HCT116 (cell line): ENCODE measurements around the gene DMD. TPM values are rescaled to one million over a fixed set of nuclear protein-coding genes. Genes with fewer than 3 reads are reported as not detected.

ENCODE experiments used
- ATAC-seq: fragments of 200-7000 bp; cut with Tn5 transposase; 2 replicates; pipeline ENCODE4 v1.9.1; 2020; ENCODE audit warnings: mild to moderate bottlenecking, moderate library complexity
- BruUV-seq: library from RNA; stranded (reverse); fragments of 400-500 nt; replicated peaks from 2 replicates; lab custom pipeline; 2021; lab: Mats Ljungman, UMichigan
- CTCF ChIA-PET: fragments of 300-600 bp; sonication (Branson Sonifier 250); formaldehyde crosslinking; loops from one replicate; lab custom pipeline; 2021; ENCODE audit warnings: antibody characterized with exemption; lab: Charles Lee
- POLR2A ChIA-PET: fragments of 300-600, 350-600 bp; sonication (Branson Sonifier 250); formaldehyde crosslinking; loops from one replicate; lab custom pipeline; 2021; ENCODE audit warnings: antibody characterized with exemption; lab: Charles Lee
- RAD21 ChIA-PET, 2 experiments: fragments of 300-600 bp; sonication (Branson Sonifier 250); formaldehyde crosslinking; loops; one replicate each; lab custom pipeline; 2023; ENCODE audit warnings: low total read pairs in 2 of 2; ENCODE audit not compliant: uncharacterized antibody in 2 of 2, unreplicated experiment in 2 of 2, low non-redundant PET in 1 of 2; lab: Charles Lee
- DNase-seq: peaks from one replicate; pipeline ENCODE4 v3.0.0-alpha.2; 2010; ENCODE audit warnings: low read depth, low spot score
- H2AFZ ChIP-seq: fragments of 200-600 bp; shearing (Covaris generic), sonication (generic); 2 replicates; pipeline ENCODE4 v1.6.1; 2017; ENCODE audit warnings: low read depth, mixed run types, mixed read lengths, antibody characterized with exemption, low read length; ENCODE audit not compliant: poor library complexity, severe bottlenecking
- H3K27ac ChIP-seq: 2 replicates; pipeline ENCODE4 v1.5.1; 2012; ENCODE audit warnings: low read depth, low read length
- H3K27me3 ChIP-seq: fragments of 200-600 bp; sonication (generic); 2 replicates; pipeline ENCODE4 v1.6.1; 2016; ENCODE audit warnings: mixed run types, low read length, mixed read lengths; ENCODE audit not compliant: insufficient read depth
- H3K36me3 ChIP-seq, 2 experiments: fragments of 200-500 bp in 1 of 2; fragments of 200-600 bp in 1 of 2; sonication (Bioruptor generic) in 1 of 2; sonication (generic) in 1 of 2; 2 replicates each; pipeline versions ENCODE4 v1.5.1 to v1.6.1; 2014 to 2016; ENCODE audit warnings: low read length in 2 of 2, inconsistent platforms in 1 of 2, mixed read lengths in 1 of 2, mixed run types in 1 of 2; ENCODE audit not compliant: insufficient read depth in 2 of 2, control insufficient read depth in 1 of 2
- H3K4me1 ChIP-seq, 2 experiments: fragments of 200-600 bp in 1 of 2; sonication (generic) in 1 of 2; 2 replicates each; pipeline versions ENCODE4 v1.5.1 to v1.6.1; 2012 to 2017; ENCODE audit warnings: low read length in 2 of 2, inconsistent platforms in 1 of 2, mild to moderate bottlenecking in 1 of 2, mixed read lengths in 1 of 2, mixed run types in 1 of 2, moderate library complexity in 1 of 2; ENCODE audit not compliant: insufficient read depth in 2 of 2, control insufficient read depth in 1 of 2
- H3K4me2 ChIP-seq: fragments of 200-600 bp; sonication (generic); 2 replicates; pipeline ENCODE4 v1.6.1; 2017; ENCODE audit warnings: mixed run types, low read length, mixed read lengths
- H3K4me3 ChIP-seq, 2 experiments: fragments of 200-600 bp in 1 of 2; sonication (generic) in 1 of 2; replicated peaks in 1 of 2; 2 replicates each; pipeline ENCODE4 v1.5.1; 2011 to 2016; ENCODE audit warnings: low read length in 2 of 2, control low read depth in 1 of 2, low read depth in 1 of 2, mild to moderate bottlenecking in 1 of 2, mixed read lengths in 1 of 2, mixed run types in 1 of 2
- H3K79me2 ChIP-seq: fragments of 200-600 bp; sonication (generic); 2 replicates; pipeline ENCODE4 v1.6.1; 2017; ENCODE audit warnings: mild to moderate bottlenecking, mixed run types, low read length, moderate library complexity, mixed read lengths; ENCODE audit not compliant: insufficient read depth
- H3K9ac ChIP-seq: fragments of 200-600 bp; sonication (generic); 2 replicates; pipeline ENCODE4 v1.6.1; 2016; ENCODE audit warnings: low read length, mixed read lengths
- H3K9me2 ChIP-seq: fragments of 200-600 bp; sonication (generic), shearing (Covaris generic); 2 replicates; pipeline ENCODE4 v1.6.1; 2017; ENCODE audit warnings: mixed run types, mild to moderate bottlenecking, moderate library complexity; ENCODE audit not compliant: insufficient read depth
- H3K9me3 ChIP-seq, 2 experiments: fragments of 200-500 bp in 1 of 2; fragments of 200-600 bp in 1 of 2; sonication (Bioruptor generic) in 1 of 2; sonication (generic) in 1 of 2; 2 replicates each; pipeline ENCODE4 v1.6.1; 2014 to 2017; ENCODE audit warnings: low read length in 2 of 2, mixed read lengths in 2 of 2, inconsistent platforms in 1 of 2, low read depth in 1 of 2, mild to moderate bottlenecking in 1 of 2, mixed run types in 1 of 2, moderate library complexity in 1 of 2; ENCODE audit not compliant: control insufficient read depth in 1 of 2, insufficient read depth in 1 of 2
- H4K20me1 ChIP-seq: fragments of 200-600 bp; sonication (generic), shearing (Covaris generic); 2 replicates; pipeline ENCODE4 v1.6.1; 2017; ENCODE audit warnings: mixed run types, mild to moderate bottlenecking, moderate library complexity; ENCODE audit not compliant: insufficient read depth
- ATF3 ChIP-seq: IDR thresholded peaks from 2 replicates; pipeline ENCODE4 v1.6.1; 2012
- CEBPB ChIP-seq: IDR thresholded peaks from 2 replicates; pipeline ENCODE4 v1.6.1; 2012; ENCODE audit warnings: low read depth
- ELF1 ChIP-seq: IDR thresholded peaks from 2 replicates; pipeline ENCODE4 v1.6.1; 2012; ENCODE audit warnings: low read depth, borderline replicate concordance
- EZH2 ChIP-seq: fragments of 200-600 bp; sonication (generic); IDR thresholded peaks from 2 replicates; pipeline ENCODE4 v1.6.1; 2017; ENCODE audit warnings: antibody characterized with exemption, mixed run types
- EZH2phosphoT487 ChIP-seq: fragments of 200-600 bp; IDR thresholded peaks from 2 replicates; pipeline ENCODE4 v1.6.1; 2018; ENCODE audit warnings: antibody characterized with exemption, borderline replicate concordance
- JUND ChIP-seq: IDR thresholded peaks from 2 replicates; pipeline ENCODE4 v1.6.1; 2012
- POLR2AphosphoS5 ChIP-seq: IDR thresholded peaks from 2 replicates; pipeline ENCODE4 v1.6.1; 2011; ENCODE audit warnings: mild to moderate bottlenecking, low read depth, low read length, moderate library complexity
- SP1 ChIP-seq: IDR thresholded peaks from 2 replicates; pipeline ENCODE4 v1.6.1; 2012; ENCODE audit warnings: low read depth
- SRF ChIP-seq: IDR thresholded peaks from 2 replicates; pipeline ENCODE4 v1.6.1; 2012; ENCODE audit warnings: low read depth
- TCF7L2 ChIP-seq: IDR thresholded peaks from 2 replicates; pipeline ENCODE4 v1.7.0; 2011; ENCODE audit warnings: borderline replicate concordance, inconsistent platforms; ENCODE audit not compliant: insufficient read depth, insufficient read length; ENCODE audit errors: extremely low read depth
- YY1 ChIP-seq: IDR thresholded peaks from 2 replicates; pipeline ENCODE4 v1.6.1; 2011; ENCODE audit warnings: low read length, low read depth, moderate library complexity, mild to moderate bottlenecking; ENCODE audit not compliant: insufficient replicate concordance; ENCODE audit errors: extremely low read depth
- ZFX ChIP-seq: fragments of 450-650 bp; IDR thresholded peaks from 2 replicates; pipeline ENCODE4 v1.6.1; 2017
- intact Hi-C: fragments of 100-400 bp; cut with micrococcal nuclease; formaldehyde crosslinking; loops from 2 replicates; pipeline ENCODE4 v1.10.0; 2022
- total RNA-seq: library from RNA; stranded (reverse); gene quantifications from one replicate; pipeline ENCODE4 v1.2.1, GENCODE V29; 2021; ENCODE audit not compliant: unreplicated experiment
- TF ChIP-seq, protein P1 (sequence below), 3 experiments: fragments of 200-600 bp in 1 of 3; sonication (generic) in 1 of 3; IDR thresholded peaks in 2 of 3; conservative IDR thresholded peaks in 1 of 3; 2 replicates each; pipeline ENCODE4 v1.5.1; 2012 to 2017; ENCODE audit warnings: low read depth in 2 of 3, low read length in 2 of 3, antibody characterized with exemption in 1 of 3, borderline replicate concordance in 1 of 3, control low read depth in 1 of 3, mild to moderate bottlenecking in 1 of 3, mixed read lengths in 1 of 3, mixed run types in 1 of 3, moderate library complexity in 1 of 3; ENCODE audit not compliant: insufficient read depth in 1 of 3
- TF ChIP-seq, protein P2 (sequence below): IDR thresholded peaks from 2 replicates; pipeline ENCODE4 v1.6.1; 2012

DMD gene
- total RNA-seq, 1 experiment from 2014 or later = 0.05 TPM

- Histone ChIP-seq H3K79me2 (no peaks in the 10 kb centered on the region), H3K27me3 (no peaks in the 10 kb centered on the region), H3K27ac (no peak overlapping the region), H3K9me3 (no peaks in the 10 kb centered on the region), H4K20me1 (no peaks in the 10 kb centered on the region), H3K4me2 (no peak overlapping the region), H2AFZ (no peak overlapping the region), H3K36me3 (no peaks in the 10 kb centered on the region), H3K9me2 (no peaks in the 10 kb centered on the region), H3K4me3 (no peak overlapping the region), H3K4me1 (no peaks in the 10 kb centered on the region), H3K9ac (no peak overlapping the region)
- ChIA-PET POLR2A (no interaction called here), RAD21 (no interaction called here), CTCF (no interaction called here)
- no TSS peak for BruUV-seq
- TF ChIP-seq SP1 = no peak
- TF ChIP-seq CEBPB = no peak
- no peak for TF ChIP-seq ZFX
- TF ChIP-seq, protein P1, sequence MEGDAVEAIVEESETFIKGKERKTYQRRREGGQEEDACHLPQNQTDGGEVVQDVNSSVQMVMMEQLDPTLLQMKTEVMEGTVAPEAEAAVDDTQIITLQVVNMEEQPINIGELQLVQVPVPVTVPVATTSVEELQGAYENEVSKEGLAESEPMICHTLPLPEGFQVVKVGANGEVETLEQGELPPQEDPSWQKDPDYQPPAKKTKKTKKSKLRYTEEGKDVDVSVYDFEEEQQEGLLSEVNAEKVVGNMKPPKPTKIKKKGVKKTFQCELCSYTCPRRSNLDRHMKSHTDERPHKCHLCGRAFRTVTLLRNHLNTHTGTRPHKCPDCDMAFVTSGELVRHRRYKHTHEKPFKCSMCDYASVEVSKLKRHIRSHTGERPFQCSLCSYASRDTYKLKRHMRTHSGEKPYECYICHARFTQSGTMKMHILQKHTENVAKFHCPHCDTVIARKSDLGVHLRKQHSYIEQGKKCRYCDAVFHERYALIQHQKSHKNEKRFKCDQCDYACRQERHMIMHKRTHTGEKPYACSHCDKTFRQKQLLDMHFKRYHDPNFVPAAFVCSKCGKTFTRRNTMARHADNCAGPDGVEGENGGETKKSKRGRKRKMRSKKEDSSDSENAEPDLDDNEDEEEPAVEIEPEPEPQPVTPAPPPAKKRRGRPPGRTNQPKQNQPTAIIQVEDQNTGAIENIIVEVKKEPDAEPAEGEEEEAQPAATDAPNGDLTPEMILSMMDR (IDR thresholded peaks at IDR 0.05 in 2 of 3, conservative IDR thresholded peaks at IDR 0.05 in 1 of 3; ENCODE audit: borderline replicate concordance in 1 of 3, insufficient read depth in 1 of 3, low read depth in 2 of 3, low read length in 2 of 3) = no peak
- TF ChIP-seq, protein P2, sequence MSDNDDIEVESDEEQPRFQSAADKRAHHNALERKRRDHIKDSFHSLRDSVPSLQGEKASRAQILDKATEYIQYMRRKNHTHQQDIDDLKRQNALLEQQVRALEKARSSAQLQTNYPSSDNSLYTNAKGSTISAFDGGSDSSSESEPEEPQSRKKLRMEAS = no peak
- no peak for TF ChIP-seq YY1
- intact Hi-C loops = no loop called here
- ATAC-seq (no peak), DNase-seq (no peak)
These were observed 336.5 kb downstream of the DMD start for GRCh38 chrX:32874839-32875238.

GRCh38 chrX:32873786-32874185 is 337.6 kb downstream of the DMD start:
- ATAC-seq = no peak
- Histone ChIP-seq H2AFZ (no peak overlapping the region), H3K4me3 (no peak overlapping the region)
- TF ChIP-seq EZH2phosphoT487 (no peak), EZH2 (no peak), SP1 (no peak), TCF7L2 (no peak), JUND (no peak), POLR2AphosphoS5 (no peak), ELF1 (no peak), SRF (no peak), CEBPB (no peak), YY1 (no peak), ATF3 (no peak)
- TF ChIP-seq, protein P1 (IDR thresholded peaks at IDR 0.05 in 2 of 3, conservative IDR thresholded peaks at IDR 0.05 in 1 of 3; ENCODE audit: borderline replicate concordance in 1 of 3, insufficient read depth in 1 of 3, low read depth in 2 of 3, low read length in 2 of 3) = no peak
- TF ChIP-seq, protein P2 = no peak

More at GRCh38 chrX:32873786-32874185, 337.6 kb downstream of the DMD start:
- CTCF ChIA-PET = no interaction called here
- Histone ChIP-seq H3K9me2 (no peaks in the 10 kb centered on the region), H3K27ac (no peak overlapping the region), H3K4me1 (no peaks in the 10 kb centered on the region), H3K9ac (no peak overlapping the region), H3K36me3 (no peaks in the 10 kb centered on the region), H3K27me3 (no peaks in the 10 kb centered on the region), H3K9me3 (no peaks in the 10 kb centered on the region), H4K20me1 (no peaks in the 10 kb centered on the region), H3K79me2 (no peaks in the 10 kb centered on the region), H3K4me2 (no peak overlapping the region)
- DNase-seq = no peak
- BruUV-seq = no TSS peak
- intact Hi-C loops = no loop called here
- POLR2A ChIA-PET = no interaction called here
- RAD21 ChIA-PET = no interaction called here
